Right kidney (tissue), 1 donor: ENCODE results near the gene RPL41.

ENCODE experiments used
- DNase-seq: peaks from one replicate; pipeline ENCODE4 v3.0.0-alpha.2; 2016

Gene RPL41

DNA sequence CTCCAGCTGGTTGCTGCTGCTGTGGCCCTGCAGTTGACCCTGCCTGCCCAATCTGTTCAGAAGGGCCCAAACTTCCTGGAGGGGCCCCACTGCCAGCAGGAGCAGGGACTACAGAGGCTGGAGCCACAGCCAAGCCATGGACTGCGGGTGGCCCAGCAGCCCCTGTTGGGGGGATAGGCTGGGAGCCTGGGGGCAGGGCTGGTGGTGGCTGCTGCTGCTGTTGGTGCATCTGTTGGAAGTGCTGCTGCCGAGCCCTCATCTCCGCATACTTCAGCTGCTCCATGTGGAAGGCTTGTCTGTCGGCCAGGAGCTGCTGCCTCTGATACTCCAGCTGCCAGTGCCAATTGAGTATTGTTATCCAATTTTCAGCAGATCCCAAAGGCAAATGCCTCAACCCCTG, 48.9 kb downstream of the RPL41 start:
- DNase-seq = no peak
